ENCODE measurements around the gene ESR2. TPM values are rescaled to one million over a fixed set of nuclear protein-coding genes. Genes with fewer than 3 reads are reported as not detected.

Gene ESR2
- total RNA-seq, 1 donor from 2014 or later: 0.16 TPM

- peak; percentile 77 for FAIRE-seq
- Mint-ChIP-seq H3K36me3 (ENCODE audit: low read depth, unreplicated experiment) (peaks cover 3% of the 10 kb centered on the region), H3K27me3 (ENCODE audit: low read depth, unreplicated experiment) (no peaks in the 10 kb centered on the region), H3K4me3 (ENCODE audit: unreplicated experiment) (peak overlapping the region; percentile 91), H3K4me1 (ENCODE audit: low read depth, unreplicated experiment) (peaks cover 2% of the 10 kb centered on the region), H3K9me3 (ENCODE audit: unreplicated experiment) (peaks cover 9% of the 10 kb centered on the region), H3K27ac (ENCODE audit: unreplicated experiment) (peak overlapping the region; percentile 77)
- H3K9me3 ChIP-seq (ENCODE audit: insufficient read depth, low read depth, low read length): peaks cover 3% of the 10 kb centered on the region
- DNase-seq (ENCODE audit: low read depth): peak; percentile 99
- no peaks in the 10 kb centered on the region for H3K79me2 ChIP-seq (ENCODE audit: insufficient read depth, low read length)
- no peaks in the 10 kb centered on the region for H4K20me1 ChIP-seq (ENCODE audit: insufficient read depth, low read length)
- peak overlapping the region; percentile 88 for H3K9ac ChIP-seq (ENCODE audit: low read length)
- peak overlapping the region; percentile 99 for H3K4me2 ChIP-seq (ENCODE audit: low read length)
- H3K27ac ChIP-seq (ENCODE audit: low read depth, low read length): peak overlapping the region; percentile 59
- TF ChIP-seq EZH2 (IDR thresholded peaks at IDR 0.05; ENCODE audit: insufficient read depth, low read length): no peak
- TF ChIP-seq, protein P1, sequence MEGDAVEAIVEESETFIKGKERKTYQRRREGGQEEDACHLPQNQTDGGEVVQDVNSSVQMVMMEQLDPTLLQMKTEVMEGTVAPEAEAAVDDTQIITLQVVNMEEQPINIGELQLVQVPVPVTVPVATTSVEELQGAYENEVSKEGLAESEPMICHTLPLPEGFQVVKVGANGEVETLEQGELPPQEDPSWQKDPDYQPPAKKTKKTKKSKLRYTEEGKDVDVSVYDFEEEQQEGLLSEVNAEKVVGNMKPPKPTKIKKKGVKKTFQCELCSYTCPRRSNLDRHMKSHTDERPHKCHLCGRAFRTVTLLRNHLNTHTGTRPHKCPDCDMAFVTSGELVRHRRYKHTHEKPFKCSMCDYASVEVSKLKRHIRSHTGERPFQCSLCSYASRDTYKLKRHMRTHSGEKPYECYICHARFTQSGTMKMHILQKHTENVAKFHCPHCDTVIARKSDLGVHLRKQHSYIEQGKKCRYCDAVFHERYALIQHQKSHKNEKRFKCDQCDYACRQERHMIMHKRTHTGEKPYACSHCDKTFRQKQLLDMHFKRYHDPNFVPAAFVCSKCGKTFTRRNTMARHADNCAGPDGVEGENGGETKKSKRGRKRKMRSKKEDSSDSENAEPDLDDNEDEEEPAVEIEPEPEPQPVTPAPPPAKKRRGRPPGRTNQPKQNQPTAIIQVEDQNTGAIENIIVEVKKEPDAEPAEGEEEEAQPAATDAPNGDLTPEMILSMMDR (IDR thresholded peaks at IDR 0.05; ENCODE audit: insufficient read depth, low read depth, low read length): no peak
- no peaks in the 10 kb centered on the region for H3K27me3 ChIP-seq (ENCODE audit: insufficient read depth, low read length)
- peak overlapping the region; percentile 100 for H2AFZ ChIP-seq (ENCODE audit: low read depth, low read length)
- H3K36me3 ChIP-seq (ENCODE audit: insufficient read depth, low read length): no peaks in the 10 kb centered on the region
- H3K4me1 ChIP-seq (ENCODE audit: insufficient read depth, low read length): peaks cover 7% of the 10 kb centered on the region
- peak overlapping the region; percentile 86 for H3K4me3 ChIP-seq (ENCODE audit: insufficient read depth, low read depth, low read length)
These were observed 44.6 kb upstream of the ESR2 start for GRCh38 chr14:64338616-64339316.

DNA sequence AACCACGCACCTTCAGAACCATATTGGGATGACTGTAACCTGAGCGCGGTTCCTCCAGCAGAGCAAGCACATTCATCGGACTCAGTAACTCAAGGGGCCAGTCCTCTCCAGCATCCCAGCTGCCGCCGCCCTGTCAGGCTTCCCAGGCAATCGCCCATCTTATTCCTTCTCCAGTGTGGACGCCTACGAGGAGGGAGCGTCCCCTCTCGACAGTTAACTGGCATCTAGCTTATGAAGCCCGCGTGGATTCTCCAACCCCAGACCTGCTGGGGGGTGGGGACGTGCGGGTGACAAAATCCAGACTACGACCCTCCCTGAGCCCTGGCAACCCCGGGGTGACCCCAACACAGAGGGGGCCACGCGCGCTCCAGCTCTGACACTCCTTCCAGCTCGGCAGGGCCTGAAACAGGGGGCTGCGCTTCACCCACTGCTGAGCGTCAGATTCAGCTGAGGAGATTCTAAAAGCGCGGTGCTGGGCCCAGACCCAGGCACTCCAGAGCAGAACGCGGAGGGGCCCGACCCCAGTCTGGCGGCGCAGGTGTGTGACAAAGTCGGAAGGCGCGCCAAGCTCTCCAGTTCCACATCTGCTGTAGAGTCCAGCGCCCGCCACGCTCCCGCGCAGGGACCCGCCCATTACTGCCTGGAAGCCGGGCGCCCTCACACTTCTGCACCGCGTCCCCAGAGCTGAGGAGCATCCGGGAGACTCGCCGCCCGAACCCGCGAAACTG lies 43.9 kb upstream of the ESR2 start:
- no peak for FAIRE-seq
- no peak for TF ChIP-seq EZH2 (IDR thresholded peaks at IDR 0.05; ENCODE audit: insufficient read depth, low read length)
- TF ChIP-seq, protein P1 (IDR thresholded peaks at IDR 0.05; ENCODE audit: insufficient read depth, low read depth, low read length): no peak
- H3K36me3 Mint-ChIP-seq (ENCODE audit: low read depth, unreplicated experiment): peaks cover 3% of the 10 kb centered on the region
- peak overlapping the region; percentile 76 for H3K27ac ChIP-seq (ENCODE audit: low read depth, low read length)
- peak overlapping the region; percentile 86 for H3K4me3 ChIP-seq (ENCODE audit: insufficient read depth, low read depth, low read length)
- peaks cover 7% of the 10 kb centered on the region for H3K4me1 ChIP-seq (ENCODE audit: insufficient read depth, low read length)
- no peaks in the 10 kb centered on the region for H4K20me1 ChIP-seq (ENCODE audit: insufficient read depth, low read length)
- peak overlapping the region; percentile 91 for H3K4me3 Mint-ChIP-seq (ENCODE audit: unreplicated experiment)
- peak overlapping the region; percentile 99 for H3K4me2 ChIP-seq (ENCODE audit: low read length)
- no peaks in the 10 kb centered on the region for H3K36me3 ChIP-seq (ENCODE audit: insufficient read depth, low read length)
- peaks cover 2% of the 10 kb centered on the region for H3K4me1 Mint-ChIP-seq (ENCODE audit: low read depth, unreplicated experiment)
- DNase-seq (ENCODE audit: low read depth): peak; percentile 44
- H3K27me3 ChIP-seq (ENCODE audit: insufficient read depth, low read length): no peaks in the 10 kb centered on the region
- peaks cover 9% of the 10 kb centered on the region for H3K9me3 Mint-ChIP-seq (ENCODE audit: unreplicated experiment)
- H2AFZ ChIP-seq (ENCODE audit: low read depth, low read length): peak overlapping the region; percentile 95
- peak overlapping the region; percentile 88 for H3K9ac ChIP-seq (ENCODE audit: low read length)
- peak overlapping the region; percentile 81 for H3K27ac Mint-ChIP-seq (ENCODE audit: unreplicated experiment)
- H3K9me3 ChIP-seq (ENCODE audit: insufficient read depth, low read depth, low read length): peaks cover 3% of the 10 kb centered on the region
- H3K79me2 ChIP-seq (ENCODE audit: insufficient read depth, low read length): no peaks in the 10 kb centered on the region
- no peaks in the 10 kb centered on the region for H3K27me3 Mint-ChIP-seq (ENCODE audit: low read depth, unreplicated experiment)

Data from astrocyte (in vitro differentiated cells and primary cell).